ENCODE results near the gene TNXB.
"Not testable (repeated sequence)": the region's sequence is repeated elsewhere in the genome, so short reads cannot be mapped to it uniquely, and the experiment has no call there.

Gene TNXB

DNA sequence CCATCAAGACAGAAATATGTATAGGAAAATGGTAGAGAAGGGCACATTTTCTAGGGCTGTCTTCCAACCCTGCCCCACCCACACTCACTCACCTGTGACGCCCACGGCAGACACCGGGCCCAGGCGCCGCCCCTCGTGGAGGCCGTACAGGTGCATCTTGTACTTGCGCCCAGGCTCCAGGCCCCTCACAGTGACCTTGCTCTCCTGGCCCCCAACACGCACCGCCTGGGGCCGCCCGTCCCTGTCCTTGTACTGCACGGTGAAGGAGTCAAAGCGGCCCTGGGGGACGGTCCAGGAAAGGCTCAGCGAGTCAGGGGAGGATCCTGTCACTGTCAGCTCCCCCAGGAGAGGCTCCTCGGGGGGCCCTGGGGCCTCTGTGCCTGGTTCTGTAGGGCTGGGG, 51.2 kb downstream of the TNXB start:
- no peak for DNase-seq (ENCODE audit: low read depth in 2 of 2)

GRCh38 chr6:32056254-32056653, 52.9 kb downstream of the TNXB start:
- DNase-seq (ENCODE audit: low read depth in 2 of 2), result no peak

DNA sequence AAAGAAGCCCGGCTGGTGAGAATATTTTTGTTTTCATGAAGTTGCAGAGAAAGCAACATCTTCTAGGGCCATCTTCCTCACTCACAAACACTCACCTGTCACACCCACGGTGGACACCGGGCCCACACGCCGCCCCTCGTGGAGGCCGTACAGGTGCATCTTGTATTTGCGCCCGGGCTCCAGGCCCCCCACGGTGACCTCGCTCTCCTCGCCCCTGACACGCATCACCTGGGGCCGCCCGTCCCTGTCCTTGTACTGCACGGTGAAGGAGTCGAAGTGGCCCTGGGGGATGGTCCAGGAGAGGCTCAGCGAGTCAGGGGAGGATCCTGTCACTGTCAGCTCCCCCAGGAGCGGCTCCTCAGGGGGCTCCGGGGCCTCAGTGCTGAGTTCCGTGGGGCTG, 53.4 kb downstream of the TNXB start:
- not testable (repeated sequence) for DNase-seq (ENCODE audit: low read depth in 2 of 2)

GRCh38 chr6:32053314-32053713, 55.8 kb downstream of the TNXB start:
- DNase-seq (ENCODE audit: low read depth in 2 of 2), result not testable (repeated sequence)

DNA sequence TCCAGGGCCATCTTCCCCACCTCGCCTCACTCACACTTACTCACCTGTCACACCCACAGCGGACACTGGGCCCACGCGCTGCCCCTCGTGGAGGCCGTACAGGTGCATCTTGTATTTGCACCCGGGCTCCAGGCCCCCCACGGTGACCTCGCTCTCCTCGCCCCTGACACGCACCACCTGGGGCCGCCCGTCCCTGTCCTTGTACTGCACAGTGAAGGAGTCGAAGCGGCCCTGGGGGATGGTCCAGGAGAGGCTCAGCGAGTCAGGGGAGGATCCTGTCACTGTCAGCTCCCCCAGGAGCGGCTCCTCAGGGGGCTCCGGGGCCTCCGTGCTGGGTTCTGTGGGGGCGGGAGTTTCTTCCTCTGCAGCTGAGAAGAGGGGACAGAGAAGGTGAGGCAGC, 56.5 kb downstream of the TNXB start:
- DNase-seq (ENCODE audit: low read depth in 2 of 2), result not testable (repeated sequence)

DNA sequence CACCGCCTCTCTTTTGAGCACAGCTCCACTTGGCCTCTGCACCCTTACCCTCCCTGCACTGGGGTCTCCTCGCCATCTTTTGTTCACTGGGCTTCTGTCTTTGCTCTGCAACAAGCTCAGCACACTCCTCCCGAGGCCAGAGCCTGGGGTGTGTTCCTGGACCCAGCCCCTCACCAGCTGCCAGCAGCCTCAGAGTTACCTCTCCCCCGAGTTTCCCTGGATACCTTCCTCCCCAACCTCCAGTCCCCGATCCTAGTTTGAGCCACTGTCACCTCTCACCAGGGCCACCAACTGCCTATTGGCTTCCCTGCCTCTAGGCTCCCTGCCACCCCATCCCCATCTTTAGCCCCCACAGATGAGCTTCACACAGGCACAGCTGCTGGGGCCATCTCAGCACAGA, 58.6 kb downstream of the TNXB start:
- no peak for DNase-seq (ENCODE audit: low read depth in 2 of 2)

- not testable (repeated sequence) for DNase-seq (ENCODE audit: low read depth in 2 of 2)
Observed at GRCh38 chr6:32049736-32050135, 59.4 kb downstream of the TNXB start.

DNA sequence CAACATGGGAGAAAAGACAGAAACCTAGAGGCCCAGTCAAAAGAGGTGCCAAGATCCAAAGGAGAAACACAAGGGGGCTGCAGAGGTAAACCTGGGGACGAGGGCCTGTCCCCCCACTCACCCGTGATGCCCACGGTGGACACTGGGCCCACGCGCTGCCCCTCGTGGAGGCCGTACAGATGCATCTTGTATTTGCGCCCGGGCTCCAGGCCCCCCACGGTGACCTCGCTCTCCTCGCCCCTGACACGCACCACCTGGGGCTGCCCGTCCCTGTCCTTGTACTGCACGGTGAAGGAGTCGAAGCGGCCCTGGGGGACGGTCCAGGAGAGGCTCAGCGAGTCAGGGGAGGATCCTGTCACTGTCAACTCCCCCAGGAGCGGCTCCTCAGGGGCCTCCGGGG, 60.0 kb downstream of the TNXB start:
- DNase-seq (ENCODE audit: low read depth in 2 of 2), result not testable (repeated sequence)

DNA sequence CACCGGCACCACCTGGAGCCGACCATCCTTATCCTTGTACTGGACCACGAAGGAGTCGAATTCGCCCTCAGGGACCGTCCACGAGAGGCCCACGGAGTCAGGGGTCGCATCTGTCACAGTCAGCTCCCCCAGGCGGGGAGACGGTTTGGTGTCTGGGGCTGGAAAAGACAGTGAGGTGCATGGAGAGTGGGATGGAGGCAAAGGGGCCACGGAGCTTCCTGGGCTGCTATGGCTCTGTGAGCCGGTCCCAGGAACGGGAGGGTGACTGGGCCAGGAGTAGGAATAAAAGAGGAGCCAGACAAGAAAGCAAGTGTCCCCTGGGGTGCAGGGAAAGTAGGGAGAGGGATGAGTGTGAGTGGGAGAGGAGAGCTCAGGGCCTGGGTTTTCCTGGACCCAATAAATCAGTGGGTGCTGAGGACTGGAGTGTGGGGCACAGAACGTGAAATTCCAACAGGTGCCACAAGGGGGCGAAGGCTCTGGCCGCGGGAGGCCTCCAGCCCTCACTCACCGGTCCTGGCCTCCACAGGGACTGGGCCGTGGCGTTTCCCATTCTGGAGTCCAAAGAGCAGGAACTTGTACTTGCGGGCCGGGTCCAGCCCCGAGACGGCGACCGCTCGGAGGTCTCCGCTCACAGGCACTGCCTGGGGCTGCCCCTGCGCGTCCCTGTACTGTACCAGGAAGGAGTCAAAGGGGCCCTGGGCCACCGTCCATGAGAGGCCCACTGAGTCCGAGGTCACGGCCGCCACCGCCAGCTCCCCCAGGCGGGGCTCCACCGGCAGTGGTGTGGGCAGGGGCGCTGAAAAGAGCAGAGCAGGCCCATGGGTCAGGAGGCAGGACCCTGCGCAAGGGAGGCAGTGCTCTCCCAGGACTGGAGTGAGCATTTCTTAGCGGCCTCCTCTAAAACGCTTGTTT, 61.0 kb downstream of the TNXB start:
- DNase-seq (ENCODE audit: low read depth in 2 of 2), result peak; percentile 41 to 52

GRCh38 chr6:32047539-32047854, 61.6 kb downstream of the TNXB start:
- DNase-seq (ENCODE audit: low read depth in 2 of 2), result no peak

GRCh38 chr6:32047084-32047478, 62.1 kb downstream of the TNXB start:
- DNase-seq (ENCODE audit: low read depth in 2 of 2), result no peak

DNA sequence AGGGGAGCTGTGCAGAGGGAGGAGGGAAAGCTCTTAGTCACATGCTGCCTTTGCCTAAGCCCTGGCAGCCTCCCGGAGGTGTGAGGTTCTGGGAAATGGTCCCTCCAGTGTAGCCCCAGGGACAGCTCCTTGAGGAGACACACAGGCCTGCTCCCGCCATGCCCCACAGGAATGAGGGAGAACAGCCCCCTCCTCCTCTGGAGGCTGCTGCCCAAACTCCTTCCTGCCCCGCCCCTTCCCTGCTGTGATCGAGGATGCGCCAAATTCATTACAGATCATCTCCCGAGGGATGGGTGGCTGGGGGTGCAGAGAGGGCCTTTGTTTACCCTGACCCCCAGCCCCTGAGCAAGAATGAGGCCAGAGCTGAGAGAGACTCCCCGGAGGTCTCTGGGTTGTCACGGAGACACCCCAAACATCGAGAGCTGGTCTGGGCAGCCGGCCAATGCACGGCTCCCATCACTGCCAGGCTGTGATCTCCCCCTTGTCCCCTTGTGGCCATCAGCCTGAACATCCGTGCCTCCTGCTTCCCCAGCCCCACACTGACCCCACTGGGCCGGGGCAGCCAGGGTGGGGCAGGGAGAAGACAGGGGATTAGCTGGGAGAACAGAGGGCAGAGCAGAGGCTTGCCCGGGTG, 62.6 kb downstream of the TNXB start:
- DNase-seq (ENCODE audit: low read depth in 2 of 2), result no peak

DNA sequence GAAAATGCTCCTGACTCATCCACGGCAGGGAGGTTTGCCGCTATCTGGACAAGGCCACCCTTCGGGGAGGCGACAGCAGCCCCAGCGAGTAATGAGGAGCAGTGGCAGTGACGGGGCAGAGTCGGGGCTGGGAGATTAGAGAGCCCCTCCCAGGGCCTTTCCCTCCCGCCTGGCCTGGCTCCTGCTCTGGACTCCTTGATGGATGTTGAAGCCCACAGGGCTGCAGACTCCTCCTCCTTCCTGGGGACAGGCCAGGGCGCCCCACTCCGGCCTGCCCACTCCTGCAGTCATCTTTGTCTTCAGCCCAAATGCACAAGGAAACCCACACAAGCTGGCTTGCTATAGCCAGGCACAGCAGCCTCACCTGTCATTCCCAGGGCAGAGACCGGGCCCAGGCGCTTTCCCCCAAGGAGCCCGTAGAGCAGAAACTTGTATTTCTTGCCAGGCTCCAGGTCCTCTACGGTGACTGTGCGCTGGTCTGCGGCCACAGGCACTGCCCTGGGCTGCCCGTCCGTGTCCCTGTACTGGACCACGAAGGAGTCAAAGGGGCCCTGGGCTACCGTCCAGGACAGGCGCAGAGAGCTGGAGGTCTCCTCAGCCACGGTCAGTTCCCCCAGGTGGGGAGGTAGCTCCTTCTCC, 63.2 kb downstream of the TNXB start:
- no peak for DNase-seq (ENCODE audit: low read depth in 2 of 2)

GRCh38 chr6:32044916-32045315, 64.2 kb downstream of the TNXB start:
- DNase-seq (ENCODE audit: low read depth in 2 of 2), result not testable (repeated sequence)

- DNase-seq (ENCODE audit: low read depth in 2 of 2), result not testable (repeated sequence)
Observed at GRCh38 chr6:32043589-32044380, 65.4 kb downstream of the TNXB start.

- DNase-seq (ENCODE audit: low read depth in 2 of 2), result not testable (repeated sequence)
Observed at GRCh38 chr6:32042276-32042675, 66.9 kb downstream of the TNXB start.

GRCh38 chr6:32041385-32041784, 67.8 kb downstream of the TNXB start:
- DNase-seq (ENCODE audit: low read depth in 2 of 2), result not testable (repeated sequence)

- not testable (repeated sequence) for DNase-seq (ENCODE audit: low read depth in 2 of 2)
Observed at GRCh38 chr6:32041050-32041321, 68.2 kb downstream of the TNXB start.

GRCh38 chr6:32040299-32041049, 68.7 kb downstream of the TNXB start:
- DNase-seq (ENCODE audit: low read depth in 2 of 2), result not testable (repeated sequence)

- not testable (repeated sequence) for DNase-seq (ENCODE audit: low read depth in 2 of 2)
Observed at GRCh38 chr6:32039321-32040274, 69.5 kb downstream of the TNXB start.

All from stimulated activated CD8-positive, alpha-beta memory T cell treated with anti-CD3 and anti-CD28 coated beads, Interleukin-2, amount 100 ng/mL, for 1 hour (primary cell).